Subcutaneous abdominal adipose tissue (tissue), 5 donors: Measurements from ENCODE around the gene WHAMM.
"Not testable (repeated sequence)": the region's sequence is repeated elsewhere in the genome, so short reads cannot be mapped to it uniquely, and the experiment has no call there.

ENCODE experiments used
- H3K27ac ChIP-seq: one replicate; pipeline ENCODE4 v1.7.0; 2013; ENCODE audit warnings: low read depth, mild to moderate bottlenecking, inconsistent platforms, low read length, moderate library complexity
- H3K27me3 ChIP-seq, 5 donors: one replicate each; pipeline ENCODE4 v1.7.0; 2013; ENCODE audit warnings: low read length in 5 of 5, inconsistent platforms in 1 of 5; ENCODE audit not compliant: control insufficient read depth in 5 of 5, insufficient read depth in 4 of 5
- H3K36me3 ChIP-seq, 5 donors: one replicate each; pipeline ENCODE4 v1.7.0; 2013; ENCODE audit warnings: low read length in 5 of 5; ENCODE audit not compliant: control insufficient read depth in 5 of 5, insufficient read depth in 5 of 5
- H3K4me1 ChIP-seq, 5 donors: one replicate each; pipeline ENCODE4 v1.7.0; 2013; ENCODE audit warnings: low read length in 5 of 5, mild to moderate bottlenecking in 3 of 5, moderate library complexity in 1 of 5; ENCODE audit not compliant: control insufficient read depth in 5 of 5, insufficient read depth in 5 of 5
- H3K4me3 ChIP-seq, 5 donors: one replicate each; pipeline ENCODE4 v1.7.0; 2013; ENCODE audit warnings: low read length in 5 of 5, low read depth in 1 of 5
- H3K9ac ChIP-seq, 5 donors: one replicate each; pipeline ENCODE4 v1.7.0; 2013; ENCODE audit warnings: low read length in 5 of 5, mild to moderate bottlenecking in 4 of 5, moderate library complexity in 3 of 5
- H3K9me3 ChIP-seq, 5 donors: one replicate each; pipeline ENCODE4 v1.7.0; 2013; ENCODE audit warnings: low read length in 5 of 5; ENCODE audit not compliant: control insufficient read depth in 5 of 5
- donor health status: healthy.
- donor health status: healthy.
- donor health status: healthy.
- donor health status: healthy.
- donor health status: healthy.

WHAMM gene

DNA sequence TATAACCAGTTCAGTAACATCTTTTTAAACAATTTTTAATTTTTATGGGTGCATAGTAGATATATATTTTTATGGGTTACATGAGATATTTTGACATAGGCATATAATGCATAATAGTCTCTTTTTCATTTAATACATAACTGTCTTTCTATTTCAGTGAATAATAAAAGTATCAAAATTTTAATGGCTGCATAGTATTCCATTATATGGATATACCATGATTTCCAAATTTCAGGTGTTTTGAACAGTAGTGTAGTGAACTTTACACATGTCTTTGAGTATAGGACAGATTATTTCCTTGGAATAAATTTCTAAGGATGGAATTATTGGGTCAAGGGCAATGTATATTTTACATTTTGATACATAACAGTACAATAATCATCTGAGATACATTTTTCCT is 10.7 kb downstream of the WHAMM start:
- H3K27me3 ChIP-seq, result no peaks in the 10 kb centered on the region
- H3K27ac ChIP-seq, result no peak overlapping the region
- peaks cover 37 to 73% (median 58%) of the 10 kb centered on the region in 5 donors for H3K36me3 ChIP-seq
- no peak overlapping the region for H3K9ac ChIP-seq
- no peaks in the 10 kb centered on the region for H3K9me3 ChIP-seq
- H3K4me3 ChIP-seq, result no peak overlapping the region
- peaks cover 0 to 2% (median 0%) of the 10 kb centered on the region in 5 donors for H3K4me1 ChIP-seq

DNA sequence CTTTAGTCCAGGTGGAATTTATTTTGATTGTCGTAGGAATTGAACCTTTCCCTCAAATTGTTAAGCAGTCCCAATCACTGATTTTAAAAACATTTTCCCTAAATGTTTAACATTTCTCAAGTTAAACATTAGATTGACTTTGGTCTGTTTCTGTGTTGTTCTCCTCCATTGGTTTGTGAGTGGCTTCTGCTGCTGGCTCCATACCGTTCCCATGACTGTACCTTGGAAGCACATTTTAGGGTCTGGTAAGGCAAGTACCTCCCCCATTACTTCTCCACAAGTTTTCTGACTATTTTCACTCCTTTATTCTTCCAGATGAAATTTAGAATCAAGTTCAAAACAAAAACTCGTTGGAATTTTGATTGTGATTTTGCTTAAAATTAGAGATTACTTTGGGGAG is 12.0 kb downstream of the WHAMM start:
- H3K27me3 ChIP-seq, H3K9ac ChIP-seq, H3K4me1 ChIP-seq, H3K4me3 ChIP-seq, H3K27ac ChIP-seq, H3K9me3 ChIP-seq: not testable (repeated sequence)
- H3K36me3 ChIP-seq, result peaks cover 33 to 78% (median 57%) of the 10 kb centered on the region in 5 donors

DNA sequence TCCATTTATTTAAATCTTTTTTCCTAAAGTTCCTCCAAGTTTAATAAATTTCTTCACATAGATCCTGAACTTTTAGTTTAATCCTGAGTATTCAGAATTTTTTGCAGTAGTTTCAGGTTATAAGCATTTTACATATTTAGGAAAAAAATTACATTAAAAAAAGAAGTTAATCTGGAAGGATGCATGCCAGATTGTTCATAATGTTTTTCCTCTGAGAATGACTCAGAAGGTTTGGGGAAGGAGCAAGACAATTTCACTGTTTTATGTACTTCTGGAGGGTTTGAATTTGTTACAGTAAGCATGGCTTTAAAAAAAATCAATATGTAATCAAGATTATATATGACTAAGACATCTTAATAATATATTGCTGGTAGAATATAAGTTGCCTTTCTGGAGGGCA is 12.4 kb downstream of the WHAMM start:
- H3K9ac ChIP-seq, H3K9me3 ChIP-seq, H3K27ac ChIP-seq, H3K27me3 ChIP-seq, H3K4me1 ChIP-seq, H3K4me3 ChIP-seq: not testable (repeated sequence)
- peaks cover 32 to 78% (median 59%) of the 10 kb centered on the region in 5 donors for H3K36me3 ChIP-seq

DNA sequence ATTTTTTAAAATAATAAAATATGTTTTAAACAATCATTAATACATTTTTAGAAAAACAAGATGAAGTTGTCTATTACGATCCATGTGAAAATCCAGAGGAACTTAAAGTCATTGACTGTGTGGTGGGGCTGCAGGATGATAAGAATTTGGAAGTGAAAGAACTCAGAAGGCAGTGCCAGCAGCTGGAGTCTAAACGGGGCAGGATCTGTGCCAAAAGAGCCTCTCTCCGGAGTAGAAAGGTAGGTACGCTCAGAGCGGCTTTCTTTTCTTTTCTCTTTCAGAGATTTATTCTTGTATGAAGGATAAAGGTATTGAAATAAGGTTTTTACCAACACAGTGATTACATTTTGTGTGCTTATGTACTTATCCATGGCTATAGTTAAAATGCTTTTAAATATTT is 13.6 kb downstream of the WHAMM start:
- Histone ChIP-seq H3K36me3 (peaks cover 38 to 81% (median 61%) of the 10 kb centered on the region in 5 donors), H3K9me3 (no peaks in the 10 kb centered on the region), H3K27me3 (no peaks in the 10 kb centered on the region), H3K9ac (no peak overlapping the region), H3K27ac (no peak overlapping the region), H3K4me3 (no peak overlapping the region), H3K4me1 (peaks cover 0 to 5% (median 0%) of the 10 kb centered on the region in 5 donors)

DNA sequence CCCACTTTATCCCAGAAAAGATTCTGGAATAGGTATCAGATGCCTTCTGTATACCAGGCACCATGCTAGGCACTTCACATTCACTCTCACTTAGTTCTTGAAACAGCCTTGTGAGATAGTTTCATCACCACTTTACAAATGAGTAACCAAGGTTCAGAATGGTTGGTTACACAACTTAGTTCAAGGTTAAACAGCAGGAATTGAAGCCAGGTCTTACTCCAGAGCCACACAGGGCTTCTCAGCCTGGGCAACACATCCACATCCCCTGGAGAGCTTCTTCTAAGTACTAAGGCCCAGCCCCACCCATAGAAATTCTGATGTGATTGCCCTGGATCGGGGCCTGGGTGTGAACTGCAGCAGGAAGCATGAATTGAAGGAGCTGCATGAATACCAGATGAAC is 18.6 kb downstream of the WHAMM start:
- Histone ChIP-seq H3K4me3 (no peak overlapping the region), H3K9me3 (no peaks in the 10 kb centered on the region), H3K4me1 (peaks cover 0 to 5% (median 0%) of the 10 kb centered on the region in 5 donors), H3K27ac (no peak overlapping the region), H3K36me3 (peaks cover 39 to 96% (median 79%) of the 10 kb centered on the region in 5 donors), H3K9ac (no peak overlapping the region), H3K27me3 (no peaks in the 10 kb centered on the region)

DNA sequence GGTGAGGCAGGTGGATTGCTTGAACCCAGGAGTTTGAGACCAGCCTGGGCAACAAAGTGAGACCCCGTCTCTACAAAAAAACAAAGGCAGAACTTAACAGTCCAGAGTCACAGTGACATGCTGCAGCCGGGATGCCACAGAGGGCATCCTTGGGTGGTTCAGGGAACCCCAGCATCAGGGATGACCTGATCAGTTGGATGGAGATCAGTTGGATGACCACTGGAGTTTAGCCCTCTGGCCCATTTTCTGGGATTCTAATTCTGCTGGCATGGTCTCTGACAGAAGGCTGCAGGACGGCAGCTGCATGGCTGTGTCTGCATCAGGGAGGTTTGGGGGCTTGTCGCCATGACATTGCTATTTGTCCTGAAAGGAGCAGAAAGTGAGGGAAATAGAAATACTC is 19.8 kb downstream of the WHAMM start:
- no peaks in the 10 kb centered on the region for H3K9me3 ChIP-seq
- no peak overlapping the region for H3K27ac ChIP-seq
- no peak overlapping the region for H3K4me3 ChIP-seq
- H3K36me3 ChIP-seq, result peaks cover 39 to 96% (median 84%) of the 10 kb centered on the region in 5 donors
- H3K9ac ChIP-seq, result no peak overlapping the region
- no peaks in the 10 kb centered on the region for H3K27me3 ChIP-seq
- peaks cover 0 to 5% (median 0%) of the 10 kb centered on the region in 5 donors for H3K4me1 ChIP-seq

DNA sequence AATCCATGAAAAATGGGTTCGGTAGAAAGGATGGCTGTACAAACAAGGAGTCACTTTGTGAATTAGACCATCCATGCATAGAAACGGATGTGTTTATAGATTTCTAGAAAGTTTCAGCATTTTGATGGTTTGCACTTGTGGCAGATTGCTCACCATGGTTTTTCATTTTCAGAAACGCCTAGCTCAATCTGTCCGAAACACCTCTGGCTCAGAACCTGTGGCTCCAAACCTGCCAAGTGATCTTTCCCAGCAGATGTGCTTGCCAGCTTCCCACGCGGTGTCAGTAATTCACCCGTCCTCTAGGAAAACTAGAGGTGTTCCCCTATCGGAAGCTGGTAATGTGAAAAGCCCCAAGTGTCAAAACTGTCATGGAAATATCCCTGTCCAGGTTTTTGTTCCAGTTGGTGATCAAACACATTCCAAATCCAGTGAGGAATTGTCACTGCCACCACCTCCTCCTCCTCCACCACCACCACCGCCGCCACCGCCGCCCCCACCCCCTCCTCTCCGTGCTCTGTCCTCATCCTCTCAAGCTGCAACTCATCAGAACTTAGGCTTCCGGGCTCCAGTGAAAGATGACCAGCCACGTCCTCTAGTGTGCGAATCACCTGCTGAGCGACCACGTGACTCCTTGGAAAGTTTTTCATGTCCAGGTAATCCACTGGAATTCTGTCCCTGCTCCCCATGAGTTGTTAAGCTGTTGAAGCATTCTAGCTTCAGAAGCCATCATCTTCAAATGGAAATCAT is 21.2 kb downstream of the WHAMM start:
- H3K9ac ChIP-seq, result no peak overlapping the region
- no peaks in the 10 kb centered on the region for H3K27me3 ChIP-seq
- H3K36me3 ChIP-seq, result peaks cover 44 to 96% (median 88%) of the 10 kb centered on the region in 5 donors
- H3K27ac ChIP-seq, result no peak overlapping the region
- H3K4me1 ChIP-seq, result no peaks in the 10 kb centered on the region
- H3K4me3 ChIP-seq, result no peak overlapping the region
- H3K9me3 ChIP-seq, result no peaks in the 10 kb centered on the region

DNA sequence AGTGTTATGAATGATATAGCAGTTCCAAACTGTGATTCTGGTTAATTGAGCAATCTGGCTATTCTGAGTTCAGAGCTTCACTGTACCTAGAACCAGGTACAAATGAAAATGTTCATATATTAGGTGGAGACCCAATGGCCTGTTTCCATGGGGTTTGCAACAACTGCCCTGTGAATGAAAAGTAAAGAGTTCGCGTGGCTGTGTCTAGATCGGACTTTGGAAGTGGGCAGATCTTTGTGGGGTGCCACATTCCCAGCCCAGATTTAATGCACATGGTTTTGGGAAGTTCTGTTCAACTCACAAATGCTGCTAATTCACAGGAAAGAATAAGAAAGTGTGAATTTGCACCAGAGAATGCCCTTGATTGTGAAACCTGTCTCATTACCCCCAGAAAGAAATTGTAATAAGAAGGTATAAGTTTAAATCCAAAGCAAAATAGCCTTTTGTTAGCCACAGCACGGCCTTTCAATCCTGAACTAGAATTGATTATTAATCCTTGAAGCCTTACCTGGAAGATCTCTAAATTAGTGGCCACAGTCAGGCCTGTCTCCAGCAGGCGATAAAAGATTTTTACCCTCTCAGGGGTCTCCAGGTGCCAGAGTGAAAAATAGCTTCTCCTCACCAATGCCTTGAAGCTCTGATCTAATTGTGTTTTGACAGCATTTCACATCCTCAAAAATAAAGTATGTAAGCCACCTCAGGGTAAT is 22.6 kb downstream of the WHAMM start:
- Histone ChIP-seq H3K4me3 (no peak overlapping the region), H3K4me1 (no peaks in the 10 kb centered on the region), H3K27me3 (no peaks in the 10 kb centered on the region), H3K9ac (peak overlapping the region in 1 of 5 donors; percentile 17), H3K27ac (no peak overlapping the region), H3K36me3 (peaks cover 35 to 96% (median 88%) of the 10 kb centered on the region in 5 donors), H3K9me3 (peaks cover 0 to 7% (median 0%) of the 10 kb centered on the region in 5 donors)

DNA sequence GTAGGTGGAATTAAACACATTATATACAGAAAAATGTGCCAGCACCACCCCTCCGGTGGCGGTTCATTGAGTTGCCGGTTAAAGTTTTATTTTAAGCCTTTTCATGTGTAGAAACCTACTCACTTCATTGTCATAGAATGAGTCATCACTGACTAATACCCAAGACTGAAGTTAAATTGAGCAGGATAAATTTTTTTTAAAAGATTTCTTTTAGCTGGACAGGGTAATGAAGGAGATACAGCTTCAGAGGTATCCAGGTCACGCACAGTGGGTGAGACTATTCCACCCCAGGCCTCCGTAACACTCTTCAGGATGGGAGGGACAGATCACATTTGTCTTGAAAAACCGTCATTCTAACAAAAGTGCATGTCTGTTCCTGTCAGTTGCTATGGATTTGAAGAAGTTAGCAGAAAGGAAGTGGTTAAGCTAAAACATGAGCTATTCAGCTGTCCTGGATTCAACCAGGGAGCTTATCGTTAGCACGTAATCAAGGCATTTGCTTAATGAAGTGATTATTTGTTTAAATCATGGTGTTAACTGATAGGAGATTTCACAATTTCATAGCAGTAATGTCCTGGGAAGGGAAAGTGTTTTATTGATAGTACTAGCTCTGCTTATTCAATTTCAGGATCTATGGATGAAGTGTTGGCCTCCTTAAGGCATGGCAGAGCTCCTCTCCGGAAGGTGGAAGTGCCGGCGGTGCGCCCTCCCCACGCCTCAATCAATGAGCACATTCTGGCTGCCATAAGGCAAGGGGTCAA is 23.4 kb downstream of the WHAMM start:
- peaks cover 30 to 97% (median 89%) of the 10 kb centered on the region in 5 donors for H3K36me3 ChIP-seq
- no peaks in the 10 kb centered on the region for H3K4me1 ChIP-seq
- peaks cover 0 to 7% (median 0%) of the 10 kb centered on the region in 5 donors for H3K9me3 ChIP-seq
- no peak overlapping the region for H3K4me3 ChIP-seq
- H3K27me3 ChIP-seq, result no peaks in the 10 kb centered on the region
- no peak overlapping the region for H3K27ac ChIP-seq
- H3K9ac ChIP-seq, result no peak overlapping the region

DNA sequence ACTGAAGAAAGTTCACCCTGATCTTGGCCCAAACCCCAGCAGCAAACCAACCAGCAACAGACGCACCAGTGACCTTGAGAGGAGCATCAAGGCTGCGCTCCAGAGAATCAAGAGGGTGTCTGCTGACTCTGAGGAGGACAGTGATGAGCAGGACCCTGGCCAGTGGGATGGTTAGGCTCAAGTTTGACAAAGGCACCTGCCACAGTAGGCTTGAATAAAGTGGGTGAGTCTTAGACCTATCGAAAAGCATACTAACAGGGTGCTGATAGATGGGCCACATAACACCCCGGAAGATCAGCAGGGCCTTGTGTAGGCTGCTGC is 23.9 kb downstream of the WHAMM start:
- Histone ChIP-seq H3K4me3 (no peak overlapping the region), H3K36me3 (peaks cover 27 to 97% (median 87%) of the 10 kb centered on the region in 5 donors), H3K4me1 (no peaks in the 10 kb centered on the region), H3K27me3 (no peaks in the 10 kb centered on the region), H3K9ac (no peak overlapping the region), H3K9me3 (peaks cover 0 to 7% (median 0%) of the 10 kb centered on the region in 5 donors), H3K27ac (no peak overlapping the region)
